DMS 273 (cell line): ENCODE data around the gene HEXIM2.

Source experiments
- DNase-seq: peaks from one replicate; lab custom pipeline; 2025; ENCODE audit not compliant: unreplicated experiment; lab: John Stamatoyannopoulos, UW

HEXIM2 gene

GRCh38 chr17:45218895-45219661 is 57.4 kb downstream of the HEXIM2 start:
- DNase-seq, result peak; percentile 92
